CD4-positive, alpha-beta T cell (primary cell): Measurements from ENCODE around the gene LAMA1. TPM values are rescaled to one million over a fixed set of nuclear protein-coding genes. Genes with fewer than 3 reads are reported as not detected.

Experiments used
- ATAC-seq: fragments of 200-7000 bp; cut with Tn5 transposase; one replicate; pipeline ENCODE4 v1.10.0; 2022; ENCODE audit warnings: mild to moderate bottlenecking; ENCODE audit not compliant: poor library complexity
- CTCF ChIA-PET: fragments of 350-600 bp; sonication (Branson Sonifier 250); formaldehyde crosslinking; loops from one replicate; lab custom pipeline; 2021; ENCODE audit warnings: antibody characterized with exemption, inconsistent platforms; lab: Charles Lee
- POLR2A ChIA-PET: fragments of 350-600 bp; sonication (Branson Sonifier 250); formaldehyde crosslinking; loops from one replicate; lab custom pipeline; 2021; ENCODE audit warnings: antibody characterized with exemption, inconsistent platforms; lab: Charles Lee
- DNase-seq, 14 experiments: peaks; one replicate each; pipeline ENCODE4 v3.0.0-alpha.2; 2013 to 2020; ENCODE audit warnings: mixed read lengths in 2 of 14
- H3K27ac ChIP-seq, 2 donors: one replicate each; pipeline versions ENCODE4 v1.5.1 to v1.7.0; 2013; ENCODE audit warnings: low read length in 2 of 2, low read depth in 1 of 2, mild to moderate bottlenecking in 1 of 2
- H3K27me3 ChIP-seq, 2 experiments: 1 replicate in 1 of 2; 2 replicates in 1 of 2; pipeline versions ENCODE4 v1.6.1 to v1.7.0; 2013; ENCODE audit warnings: low read length in 2 of 2, control low read depth in 1 of 2, mild to moderate bottlenecking in 1 of 2, moderate library complexity in 1 of 2; ENCODE audit not compliant: insufficient read depth in 2 of 2, control insufficient read depth in 1 of 2
- H3K36me3 ChIP-seq: one replicate; pipeline ENCODE4 v1.6.1; 2013; ENCODE audit warnings: low read length, control low read depth; ENCODE audit not compliant: insufficient read depth
- H3K4me1 ChIP-seq: one replicate; pipeline ENCODE4 v1.6.1; 2013; ENCODE audit warnings: low read length, control low read depth; ENCODE audit not compliant: insufficient read depth
- H3K4me3 ChIP-seq: one replicate; pipeline ENCODE4 v1.5.1; 2013; ENCODE audit warnings: mild to moderate bottlenecking, low read length, moderate library complexity
- H3K9me3 ChIP-seq, 2 experiments: 1 replicate in 1 of 2; 2 replicates in 1 of 2; pipeline versions ENCODE4 v1.6.1 to v1.7.0; 2013; ENCODE audit warnings: low read length in 2 of 2, mild to moderate bottlenecking in 2 of 2, control low read depth in 1 of 2, moderate library complexity in 1 of 2; ENCODE audit not compliant: control insufficient read depth in 1 of 2, insufficient read depth in 1 of 2
- H3K27ac Mint-ChIP-seq: one replicate; pipeline ENCODE4 v1.8.0; 2020; ENCODE audit warnings: mixed read lengths
- H3K27me3 Mint-ChIP-seq: one replicate; pipeline ENCODE4 v1.8.0; 2021; ENCODE audit warnings: mixed read lengths
- H3K36me3 Mint-ChIP-seq: one replicate; pipeline ENCODE4 v1.8.0; 2021; ENCODE audit warnings: low read depth, mixed read lengths
- H3K4me1 Mint-ChIP-seq: one replicate; pipeline ENCODE4 v1.8.0; 2021; ENCODE audit warnings: low read depth, mixed read lengths
- H3K4me3 Mint-ChIP-seq: one replicate; pipeline ENCODE4 v1.8.0; 2020; ENCODE audit warnings: mild to moderate bottlenecking, mixed read lengths
- H3K9me3 Mint-ChIP-seq: one replicate; pipeline ENCODE4 v1.8.0; 2020; ENCODE audit warnings: mixed read lengths
- intact Hi-C, 2 experiments: fragments of 100-400 bp; cut with DNase I in 1 of 2; cut with micrococcal nuclease in 1 of 2; formaldehyde crosslinking; loops; one replicate each; pipeline versions ENCODE4 v1.15.1 to v1.9.0; 2023 to 2025; cut with DNase I, micrococcal nuclease
- total RNA-seq, 174 experiments: library from RNA in 2 of 174; stranded (reverse) in 2 of 174; gene quantifications; one replicate each; pipeline ENCODE4 v1.2.3 and lab custom pipeline; 2021 to 2026
- TF ChIP-seq, protein P1 (sequence below): fragments of 200-600 bp; IDR thresholded peaks from one replicate; pipeline ENCODE4 v1.8.0; 2022; ENCODE audit warnings: antibody characterized with exemption, mild to moderate bottlenecking

LAMA1 gene
- total RNA-seq, 2 experiments from 2014 or later = not detected

GRCh38 chr18:6994056-6994770, 123.4 kb downstream of the LAMA1 start:
- H3K4me3 Mint-ChIP-seq = no peak overlapping the region
- ChIA-PET CTCF (no interaction called here), POLR2A (no interaction called here)
- H3K27me3 Mint-ChIP-seq = peaks cover 5% of the 10 kb centered on the region
- H3K36me3 ChIP-seq = no peaks in the 10 kb centered on the region
- ATAC-seq (no peak), DNase-seq (no peak)
- no peak overlapping the region for H3K4me3 ChIP-seq
- no peaks in the 10 kb centered on the region for H3K9me3 Mint-ChIP-seq
- H3K27ac ChIP-seq = no peak overlapping the region
- intact Hi-C loops = no loop called here
- no peaks in the 10 kb centered on the region for H3K27me3 ChIP-seq
- H3K4me1 Mint-ChIP-seq = no peaks in the 10 kb centered on the region
- H3K4me1 ChIP-seq = no peaks in the 10 kb centered on the region
- H3K36me3 Mint-ChIP-seq = no peaks in the 10 kb centered on the region
- no peak overlapping the region for H3K27ac Mint-ChIP-seq
- TF ChIP-seq, protein P1, sequence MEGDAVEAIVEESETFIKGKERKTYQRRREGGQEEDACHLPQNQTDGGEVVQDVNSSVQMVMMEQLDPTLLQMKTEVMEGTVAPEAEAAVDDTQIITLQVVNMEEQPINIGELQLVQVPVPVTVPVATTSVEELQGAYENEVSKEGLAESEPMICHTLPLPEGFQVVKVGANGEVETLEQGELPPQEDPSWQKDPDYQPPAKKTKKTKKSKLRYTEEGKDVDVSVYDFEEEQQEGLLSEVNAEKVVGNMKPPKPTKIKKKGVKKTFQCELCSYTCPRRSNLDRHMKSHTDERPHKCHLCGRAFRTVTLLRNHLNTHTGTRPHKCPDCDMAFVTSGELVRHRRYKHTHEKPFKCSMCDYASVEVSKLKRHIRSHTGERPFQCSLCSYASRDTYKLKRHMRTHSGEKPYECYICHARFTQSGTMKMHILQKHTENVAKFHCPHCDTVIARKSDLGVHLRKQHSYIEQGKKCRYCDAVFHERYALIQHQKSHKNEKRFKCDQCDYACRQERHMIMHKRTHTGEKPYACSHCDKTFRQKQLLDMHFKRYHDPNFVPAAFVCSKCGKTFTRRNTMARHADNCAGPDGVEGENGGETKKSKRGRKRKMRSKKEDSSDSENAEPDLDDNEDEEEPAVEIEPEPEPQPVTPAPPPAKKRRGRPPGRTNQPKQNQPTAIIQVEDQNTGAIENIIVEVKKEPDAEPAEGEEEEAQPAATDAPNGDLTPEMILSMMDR = no peak
- peaks cover 0 to 4% of the 10 kb centered on the region in 2 experiments for H3K9me3 ChIP-seq

DNA sequence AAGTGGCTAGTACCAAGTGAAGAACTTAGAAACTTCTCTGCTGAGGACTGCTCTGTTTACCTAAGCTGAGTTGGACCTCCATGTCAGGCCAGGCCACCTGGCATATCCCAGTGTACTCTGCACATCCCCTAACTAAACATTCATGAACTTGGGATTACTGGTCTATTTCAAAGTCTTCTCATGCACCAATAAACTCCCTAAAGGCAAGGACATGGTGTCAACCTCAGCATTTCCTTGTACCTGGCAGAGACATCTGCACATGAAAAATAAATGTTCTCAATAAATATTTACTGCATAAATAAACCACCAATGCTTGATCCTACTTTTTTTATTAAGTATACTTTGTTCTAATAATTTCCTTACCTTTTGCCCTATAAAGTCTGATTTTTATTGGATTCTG, 124.8 kb downstream of the LAMA1 start:
- H3K9me3 Mint-ChIP-seq = no peaks in the 10 kb centered on the region
- CTCF ChIA-PET = no interaction called here
- TF ChIP-seq, protein P1 = no peak

GRCh38 chr18:6983366-6983765, 134.2 kb downstream of the LAMA1 start:
- POLR2A ChIA-PET = no interaction called here
- Mint-ChIP-seq H3K27ac (no peak overlapping the region), H3K9me3 (no peaks in the 10 kb centered on the region), H3K27me3 (no peaks in the 10 kb centered on the region), H3K36me3 (no peaks in the 10 kb centered on the region), H3K4me1 (no peaks in the 10 kb centered on the region), H3K4me3 (no peak overlapping the region)
- no peaks in the 10 kb centered on the region for H3K27me3 ChIP-seq
- H3K9me3 ChIP-seq = no peaks in the 10 kb centered on the region
- TF ChIP-seq, protein P1 = no peak
- no peaks in the 10 kb centered on the region for H3K36me3 ChIP-seq
- DNase-seq (no peak), ATAC-seq (no peak)
- no peaks in the 10 kb centered on the region for H3K4me1 ChIP-seq
- no peak overlapping the region for H3K4me3 ChIP-seq
- no peak overlapping the region for H3K27ac ChIP-seq
- intact Hi-C loops = no loop called here
- CTCF ChIA-PET = no interaction called here

More for the DNA sequence above, 124.8 kb downstream of the LAMA1 start:
- H3K9me3 ChIP-seq = peaks cover 0 to 7% of the 10 kb centered on the region in 2 experiments
- peaks cover 5% of the 10 kb centered on the region for H3K27me3 Mint-ChIP-seq
- DNase-seq (no peak), ATAC-seq (no peak)
- no peaks in the 10 kb centered on the region for H3K27me3 ChIP-seq
- H3K36me3 ChIP-seq = no peaks in the 10 kb centered on the region
- no peaks in the 10 kb centered on the region for H3K36me3 Mint-ChIP-seq
- POLR2A ChIA-PET = no interaction called here
- H3K4me3 ChIP-seq = no peak overlapping the region
- no peaks in the 10 kb centered on the region for H3K4me1 ChIP-seq
- no peak overlapping the region for H3K27ac Mint-ChIP-seq
- H3K4me3 Mint-ChIP-seq = no peak overlapping the region
- no peaks in the 10 kb centered on the region for H3K4me1 Mint-ChIP-seq
- intact Hi-C loops = no loop called here
- H3K27ac ChIP-seq = no peak overlapping the region
